NCI-H1105 (cell line): ENCODE data around the gene CMTM2.
"Not testable (repeated sequence)": the region's sequence is repeated elsewhere in the genome, so short reads cannot be mapped to it uniquely, and the experiment has no call there.

Source experiments
- DNase-seq: peaks from one replicate; lab custom pipeline; 2025; lab: John Stamatoyannopoulos, UW

CMTM2 gene

DNA sequence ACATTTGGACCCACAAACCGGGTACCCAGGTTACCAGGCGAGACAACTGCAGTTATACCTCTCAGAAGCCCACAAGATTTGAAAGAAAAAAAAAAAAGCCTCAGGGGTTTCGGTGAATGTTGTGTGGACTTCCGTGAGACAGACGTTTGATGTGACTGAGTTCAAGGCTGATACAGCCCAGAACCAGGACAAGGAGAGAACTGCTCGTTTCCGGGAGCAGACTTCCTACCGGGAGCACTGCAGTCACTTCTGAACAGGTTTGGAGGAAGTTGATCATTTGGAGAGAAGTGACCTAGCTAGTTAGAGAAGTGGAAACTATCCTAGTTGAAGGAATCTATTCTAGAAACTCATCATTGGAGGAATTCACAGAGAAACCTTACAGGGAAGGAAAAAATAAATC, 26.0 kb upstream of the CMTM2 start:
- no peak for DNase-seq

DNA sequence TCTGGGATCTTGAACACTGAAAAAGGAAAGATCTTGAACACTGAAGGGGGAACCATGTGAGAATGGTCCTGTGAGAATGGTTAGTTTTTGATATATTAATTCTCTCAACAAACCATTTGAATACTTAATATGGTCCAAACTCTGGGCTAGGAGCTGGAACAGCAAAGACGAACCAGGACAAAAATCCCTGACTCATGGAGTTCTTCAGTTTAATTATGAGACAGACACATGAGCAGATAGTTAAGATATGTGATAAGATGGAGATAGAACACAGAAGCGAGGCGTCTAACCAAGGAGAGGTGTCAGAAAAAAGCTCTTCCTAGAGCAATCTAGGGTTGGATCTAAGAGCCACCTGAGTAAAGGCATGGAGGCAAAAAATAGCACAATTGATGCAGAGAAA, 25.2 kb upstream of the CMTM2 start:
- DNase-seq, result no peak

GRCh38 chr16:66554495-66554894, 24.8 kb upstream of the CMTM2 start:
- DNase-seq, result no peak

DNA sequence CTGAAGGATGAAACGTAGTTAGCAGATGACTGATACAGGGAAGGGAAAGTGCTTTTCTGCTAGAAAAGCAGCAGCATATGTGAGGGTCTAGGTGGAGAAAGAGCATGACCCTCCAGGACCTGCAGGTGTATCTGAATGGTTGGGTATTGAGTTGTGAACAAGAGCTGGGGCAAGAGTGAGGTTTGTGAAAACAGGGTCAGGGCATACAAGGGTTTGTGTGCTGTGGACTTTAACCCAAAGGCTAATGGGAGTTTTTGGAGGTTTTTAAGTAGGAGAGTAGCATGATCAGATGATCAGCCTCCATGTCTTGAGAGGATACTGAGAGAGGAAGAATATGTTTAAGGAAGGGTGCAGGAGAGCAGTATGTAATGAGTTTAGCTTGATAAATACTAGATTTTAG, 19.2 kb upstream of the CMTM2 start:
- DNase-seq, result no peak

DNA sequence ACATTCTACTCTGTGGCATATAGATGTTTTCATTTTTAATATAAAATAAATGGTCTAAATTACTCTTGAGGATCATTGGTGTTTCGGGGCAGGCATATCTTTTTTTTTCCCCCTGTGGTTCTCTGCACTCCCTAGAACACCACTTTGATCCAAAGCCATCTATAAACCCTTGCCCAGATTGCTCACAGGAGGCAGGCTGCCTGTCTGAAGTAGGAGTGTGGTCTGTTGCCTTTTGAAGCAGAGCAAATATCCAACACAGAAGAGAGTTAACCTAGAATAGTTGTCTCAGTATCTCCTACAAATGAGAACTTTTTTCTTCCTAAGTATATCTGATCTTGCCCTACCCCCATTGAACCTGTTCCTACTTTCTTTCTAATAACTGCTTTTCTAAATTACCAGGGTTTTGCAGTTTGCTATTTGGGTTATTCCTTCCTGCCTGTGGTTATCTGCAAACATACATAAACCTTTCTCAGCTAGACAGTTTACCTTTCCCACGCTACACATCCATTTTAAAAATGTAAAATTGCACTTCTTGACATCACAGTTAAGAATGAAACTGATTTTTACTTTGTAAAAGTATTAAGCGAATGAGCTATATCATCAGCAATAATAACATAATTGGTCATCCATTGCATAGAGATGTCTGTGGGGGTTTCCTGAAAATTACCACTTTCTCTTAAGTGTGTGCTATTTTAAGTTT, 17.7 kb upstream of the CMTM2 start:
- DNase-seq, result no peak

DNA sequence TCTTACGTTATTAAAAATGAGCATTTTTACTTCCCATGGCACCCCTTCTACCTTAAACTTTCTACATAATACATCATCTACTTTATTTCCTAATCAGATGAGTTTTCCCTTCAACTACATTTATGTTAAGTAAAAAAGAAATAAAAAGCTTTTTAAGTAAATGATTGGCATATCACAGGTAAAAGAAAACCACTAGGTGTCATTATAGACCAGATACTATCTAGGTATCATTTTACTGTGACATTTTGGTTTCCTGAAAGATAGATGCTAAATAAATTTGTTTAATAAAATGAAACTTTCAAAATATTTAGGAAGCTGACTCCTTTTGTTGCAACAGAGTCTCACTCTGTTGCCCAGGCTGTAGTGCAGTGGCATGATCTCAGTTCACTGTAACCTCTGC, 16.9 kb upstream of the CMTM2 start:
- DNase-seq, result no peak

GRCh38 chr16:66562986-66563385, 16.3 kb upstream of the CMTM2 start:
- DNase-seq, result no peak

- no peak for DNase-seq
These were observed 15.5 kb upstream of the CMTM2 start for GRCh38 chr16:66563574-66564334.

GRCh38 chr16:66566051-66566901, 13.0 kb upstream of the CMTM2 start, which contains the start of gene CMTM1:
Gene CMTM1 (plus strand): TSS chr16:66566439. CDS start chr16:66566514, 75 bp downstream.
- DNase-seq, result no peak

GRCh38 chr16:66567270-66567669, 12.0 kb upstream of the CMTM2 start:
- DNase-seq, result not testable (repeated sequence)

DNA sequence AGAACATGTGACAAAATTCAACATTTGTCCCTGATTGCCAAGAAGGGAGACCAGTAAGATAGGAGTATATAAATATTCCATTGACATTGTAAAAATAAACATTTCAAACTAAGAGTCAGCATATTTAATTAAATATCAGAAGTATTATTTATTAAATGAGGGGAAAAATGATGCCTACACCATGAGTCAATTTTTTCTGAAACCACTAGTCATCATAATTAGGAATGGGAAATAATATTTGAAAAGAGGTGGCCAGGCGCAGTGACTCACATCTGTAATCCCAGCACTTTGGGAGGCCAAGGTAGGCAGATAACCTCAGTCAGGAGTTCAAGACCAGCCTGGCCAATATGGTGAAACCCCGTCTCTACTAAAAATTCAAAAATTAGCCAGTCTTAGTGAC, 10.9 kb upstream of the CMTM2 start:
- DNase-seq, result no peak

- DNase-seq, result no peak
These were observed 10.1 kb upstream of the CMTM2 start for GRCh38 chr16:66569131-66569530.

GRCh38 chr16:66569827-66570405, 9.3 kb upstream of the CMTM2 start:
- no peak for DNase-seq

GRCh38 chr16:66572356-66572755, 6.9 kb upstream of the CMTM2 start:
- DNase-seq, result no peak

GRCh38 chr16:66574081-66574480, 5.2 kb upstream of the CMTM2 start:
- no peak for DNase-seq

DNA sequence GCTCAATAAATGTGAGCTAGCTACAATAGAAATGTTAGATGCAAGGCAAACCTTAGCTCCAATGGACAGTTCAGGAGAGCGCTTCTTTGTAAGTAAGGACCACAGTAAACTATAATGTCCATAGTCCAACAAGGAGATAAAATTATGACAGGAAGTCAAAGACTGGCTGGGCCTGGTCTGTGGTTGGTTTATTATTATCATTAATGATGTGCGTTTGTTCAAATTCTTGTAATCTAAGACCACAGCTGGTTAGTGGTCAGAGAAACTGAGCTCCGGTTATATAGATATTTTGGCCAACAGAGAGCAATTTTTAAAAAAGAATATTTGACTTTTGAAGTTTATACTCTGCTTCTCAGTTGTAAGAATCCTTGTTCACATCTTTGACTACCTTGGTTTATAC, 4.7 kb upstream of the CMTM2 start:
- no peak for DNase-seq

DNA sequence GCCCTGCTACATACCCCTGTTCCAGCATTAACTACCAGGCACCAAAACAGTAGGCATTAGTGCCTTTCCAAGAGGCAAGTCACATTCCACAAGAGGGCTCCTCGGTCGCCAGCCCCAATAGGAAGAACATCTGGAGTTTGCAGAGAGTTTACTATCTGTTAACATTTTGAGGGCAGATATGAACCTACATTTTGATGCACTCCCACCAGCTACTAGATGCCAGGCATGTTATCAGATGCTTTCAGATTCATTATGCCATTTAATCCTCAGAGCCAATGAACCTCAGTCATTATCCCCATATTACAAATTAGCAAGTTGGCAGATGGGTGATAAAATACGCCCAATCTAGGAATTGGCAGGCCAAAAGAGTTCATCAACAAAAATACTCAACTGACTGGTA, 4.2 kb upstream of the CMTM2 start:
- no peak for DNase-seq

- DNase-seq, result no peak
These were observed 3.0 kb upstream of the CMTM2 start for GRCh38 chr16:66576296-66576695.

DNA sequence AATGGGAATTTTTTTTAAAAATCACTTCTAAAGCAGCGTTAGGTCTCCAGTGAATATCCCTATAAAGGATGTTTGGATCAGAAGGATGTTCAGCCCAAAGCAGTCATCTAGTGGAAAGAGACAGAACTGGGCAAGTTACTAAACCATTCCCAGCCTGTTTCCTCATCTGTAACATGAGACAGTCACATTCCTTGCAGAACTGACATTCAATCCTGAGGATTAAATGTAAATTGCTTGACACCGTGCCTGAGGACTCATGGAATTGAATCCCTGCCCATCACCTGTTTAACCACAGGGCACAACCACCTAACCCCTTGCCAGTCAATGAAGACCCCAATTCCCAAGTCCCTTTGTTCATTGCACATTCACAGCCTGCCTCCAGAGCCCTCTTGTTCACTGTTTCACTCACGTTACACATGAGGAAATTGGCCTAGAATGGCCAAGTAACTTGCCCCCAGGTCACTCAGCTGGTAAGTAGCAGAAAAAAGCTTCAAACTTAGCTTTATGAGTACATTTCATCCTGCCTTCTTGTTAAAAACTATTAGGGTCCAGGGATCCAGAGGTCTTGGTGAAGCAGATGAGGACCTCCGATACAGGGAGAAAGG, 1.4 kb downstream of the CMTM2 start:
- no peak for DNase-seq

DNA sequence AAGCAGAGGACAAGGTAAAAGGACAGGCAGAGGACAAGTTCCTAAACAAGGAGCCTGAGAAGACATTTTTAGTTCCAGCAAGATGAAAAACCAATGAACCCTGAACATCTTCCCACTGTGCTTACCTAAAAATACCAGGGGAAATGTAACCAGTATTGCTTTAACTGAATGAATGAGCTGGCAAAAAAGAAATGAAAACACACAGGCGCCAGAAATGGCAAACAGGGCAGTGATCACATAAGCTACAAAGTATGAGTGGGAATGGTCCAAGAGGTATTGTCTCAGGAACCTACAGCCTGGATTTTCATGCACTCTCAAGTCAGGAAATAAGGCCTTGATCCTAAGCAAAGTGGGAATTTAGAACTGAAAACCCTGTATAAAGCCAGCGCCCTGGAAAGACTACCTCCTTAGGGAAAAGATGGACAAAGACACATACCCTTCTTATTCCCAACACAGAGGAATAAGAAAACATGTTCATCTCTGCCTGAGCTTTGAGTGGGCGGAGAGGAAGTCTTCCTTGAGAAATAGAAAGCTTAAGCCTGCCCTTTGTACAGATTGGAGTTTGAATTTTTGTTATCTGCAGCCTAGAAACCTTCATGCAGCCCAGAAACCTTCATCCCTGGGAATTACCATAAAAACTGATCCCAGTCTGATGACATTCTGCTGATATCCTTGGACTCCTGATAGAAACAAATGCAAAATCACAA, 2.1 kb downstream of the CMTM2 start:
- no peak for DNase-seq
